Parathyroid adenoma (tissue), 2 donors: ENCODE results near the gene NXN.

ENCODE experiments used
- H2AFZ ChIP-seq: fragments of 300-600 bp; sonication (generic); one replicate; pipeline ENCODE4 v1.7.0; 2017; ENCODE audit warnings: antibody characterized with exemption, mild to moderate bottlenecking
- H3K27ac ChIP-seq: fragments of 300-600 bp; sonication (generic); one replicate; pipeline ENCODE4 v1.7.0; 2017
- H3K27me3 ChIP-seq: fragments of 300-600 bp; sonication (generic); one replicate; pipeline ENCODE4 v1.7.0; 2017; ENCODE audit warnings: low read length; ENCODE audit not compliant: control insufficient read depth, insufficient read depth
- H3K36me3 ChIP-seq: fragments of 300-600 bp; sonication (generic); one replicate; pipeline ENCODE4 v1.7.0; 2017; ENCODE audit warnings: low read length; ENCODE audit not compliant: control insufficient read depth, insufficient read depth
- H3K4me1 ChIP-seq: fragments of 300-600 bp; sonication (generic); one replicate; pipeline ENCODE4 v1.7.0; 2017; ENCODE audit warnings: control low read depth
- H3K4me2 ChIP-seq: fragments of 300-600 bp; sonication (generic); one replicate; pipeline ENCODE4 v1.7.0; 2017; ENCODE audit warnings: low read length
- H3K4me3 ChIP-seq: fragments of 300-600 bp; sonication (generic); one replicate; pipeline ENCODE4 v1.7.0; 2017; ENCODE audit warnings: low read depth, low read length
- H3K79me2 ChIP-seq: fragments of 300-600 bp; sonication (generic); one replicate; pipeline ENCODE4 v1.7.0; 2017; ENCODE audit warnings: control low read depth
- H3K9ac ChIP-seq: fragments of 300-600 bp; sonication (generic); one replicate; pipeline ENCODE4 v1.7.0; 2017; ENCODE audit warnings: mild to moderate bottlenecking
- H3K9me3 ChIP-seq: fragments of 300-600 bp; sonication (generic); one replicate; pipeline ENCODE4 v1.7.0; 2017; ENCODE audit warnings: low read length; ENCODE audit not compliant: control insufficient read depth
- CTCF ChIP-seq: fragments of 300-600 bp; sonication (generic); IDR thresholded peaks from one replicate; pipeline ENCODE4 v1.7.0; 2017; ENCODE audit warnings: antibody characterized with exemption, mild to moderate bottlenecking
- donor health status: primary hyperparathyroidism.

NXN gene

DNA sequence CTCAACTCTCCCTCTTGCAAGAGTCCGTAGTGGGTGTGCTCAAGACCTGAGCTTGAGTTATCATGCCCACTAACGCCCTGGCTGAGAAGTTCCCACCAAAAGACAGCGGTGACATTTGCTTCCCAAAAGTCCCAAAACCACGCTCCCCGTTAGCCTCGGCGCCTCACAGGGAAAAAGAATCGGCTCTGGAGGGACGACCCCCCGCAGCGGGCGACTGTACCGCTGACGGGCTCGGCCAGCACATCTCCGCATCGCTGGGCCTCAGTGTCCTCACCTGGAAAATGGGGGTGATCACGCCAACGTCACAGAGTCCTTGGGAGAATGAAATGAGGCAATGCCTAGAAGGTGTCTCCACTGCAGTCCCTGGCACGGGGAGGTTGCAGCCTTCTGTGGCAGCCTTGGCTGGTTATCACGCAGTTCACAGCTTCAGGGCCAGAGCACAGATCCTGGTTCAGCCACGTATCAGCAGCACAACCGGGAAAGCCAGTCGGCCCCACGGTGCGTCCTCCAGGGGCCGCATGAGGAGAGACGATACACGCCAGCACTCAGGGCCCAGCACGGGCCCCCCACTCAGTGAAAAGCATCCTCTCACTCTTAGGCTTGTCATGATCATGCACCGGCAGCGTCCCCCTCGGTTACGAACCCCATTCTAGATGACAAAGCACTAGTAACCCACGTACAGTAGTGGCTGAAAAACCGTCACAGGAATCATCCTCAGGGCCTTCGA lies 32.9 kb downstream of the NXN start:
- no peaks in the 10 kb centered on the region for H3K4me1 ChIP-seq
- no peak for TF ChIP-seq CTCF
- H3K4me2 ChIP-seq: no peak overlapping the region
- no peak overlapping the region for H2AFZ ChIP-seq
- no peak overlapping the region for H3K27ac ChIP-seq
- no peaks in the 10 kb centered on the region for H3K79me2 ChIP-seq
- H3K36me3 ChIP-seq: no peaks in the 10 kb centered on the region
- no peaks in the 10 kb centered on the region for H3K27me3 ChIP-seq
- H3K9me3 ChIP-seq: no peaks in the 10 kb centered on the region
- no peak overlapping the region for H3K9ac ChIP-seq
- H3K4me3 ChIP-seq: no peak overlapping the region

DNA sequence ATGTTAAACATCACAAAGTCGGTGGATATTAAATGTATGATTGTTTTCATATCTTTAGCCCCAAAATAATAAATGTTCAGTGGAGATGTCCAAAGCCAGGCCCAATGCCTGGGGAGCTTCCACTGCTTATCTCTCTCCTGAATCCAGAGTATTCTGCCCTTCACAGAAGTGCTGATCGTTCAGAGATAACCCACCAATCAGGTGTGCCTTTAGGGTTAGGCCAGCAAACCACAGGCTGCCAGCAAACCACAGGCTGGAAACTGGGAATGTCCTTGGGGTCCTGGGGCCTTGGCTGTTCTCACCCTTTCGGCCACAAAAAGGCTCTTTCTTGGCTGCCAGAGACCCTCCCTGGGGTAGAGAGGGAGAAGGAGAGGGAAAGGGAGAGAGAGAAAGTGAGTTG lies 33.9 kb downstream of the NXN start:
- H3K27ac ChIP-seq: no peak overlapping the region
- no peaks in the 10 kb centered on the region for H3K36me3 ChIP-seq

GRCh38 chr17:944266-944826 lies 35.2 kb downstream of the NXN start:
- Histone ChIP-seq H2AFZ (no peak overlapping the region), H3K27me3 (no peaks in the 10 kb centered on the region), H3K4me3 (no peak overlapping the region), H3K4me1 (no peaks in the 10 kb centered on the region), H3K9ac (no peak overlapping the region), H3K79me2 (no peaks in the 10 kb centered on the region), H3K36me3 (no peaks in the 10 kb centered on the region), H3K4me2 (no peak overlapping the region), H3K9me3 (no peaks in the 10 kb centered on the region), H3K27ac (no peak overlapping the region)
- no peak for TF ChIP-seq CTCF

More for the DNA sequence above, 33.9 kb downstream of the NXN start:
- Histone ChIP-seq H3K4me1 (no peaks in the 10 kb centered on the region), H3K27me3 (no peaks in the 10 kb centered on the region), H3K4me3 (no peak overlapping the region), H2AFZ (no peak overlapping the region), H3K9me3 (no peaks in the 10 kb centered on the region), H3K4me2 (no peak overlapping the region), H3K79me2 (no peaks in the 10 kb centered on the region), H3K9ac (no peak overlapping the region)
- TF ChIP-seq CTCF: no peak

DNA sequence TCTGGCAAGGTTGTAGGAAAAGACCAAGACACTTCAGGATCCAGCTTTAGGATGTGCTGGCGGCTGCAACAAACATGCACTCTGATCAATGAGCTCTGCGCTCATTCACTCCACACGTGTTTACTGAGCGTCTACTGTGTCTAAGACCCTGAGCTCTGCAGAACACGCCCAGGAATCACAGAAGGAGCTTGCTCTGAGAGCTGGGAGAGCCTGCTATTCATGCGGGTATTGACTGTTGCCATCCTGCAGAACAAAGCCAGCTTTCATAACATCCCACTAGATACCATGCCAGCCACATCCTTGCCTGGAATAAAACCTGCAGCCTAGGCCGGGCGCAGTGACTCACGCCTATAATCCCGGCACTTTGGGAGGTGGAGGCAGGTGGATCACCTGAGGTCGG lies 44.1 kb downstream of the NXN start:
- Histone ChIP-seq H3K4me3 (no peak overlapping the region), H3K36me3 (no peaks in the 10 kb centered on the region), H3K27ac (no peak overlapping the region), H3K27me3 (no peaks in the 10 kb centered on the region), H2AFZ (no peak overlapping the region), H3K4me2 (no peak overlapping the region), H3K9me3 (no peaks in the 10 kb centered on the region), H3K4me1 (no peaks in the 10 kb centered on the region), H3K79me2 (no peaks in the 10 kb centered on the region), H3K9ac (no peak overlapping the region)
- no peak for TF ChIP-seq CTCF
